HEK293 (cell line): ENCODE measurements around the gene PGAP6.
A peak's percentile ranks its signal among the peaks of the same experiment; 100 is the strongest.

Experiments used
- CTCF ChIA-PET: fragments of 350-600 bp; formaldehyde crosslinking; extraction: SDS; loops from one replicate; lab custom pipeline; 2021; ENCODE audit warnings: antibody characterized with exemption; lab: Yijun Ruan, JAX
- POLR2A ChIA-PET: fragments of 300-600 bp; formaldehyde crosslinking; extraction: SDS; loops from one replicate; lab custom pipeline; 2020; ENCODE audit warnings: antibody characterized with exemption, inconsistent platforms; lab: Yijun Ruan, JAX
- H3K27ac ChIP-seq: fragments of 200-500 bp; sonication (Bioruptor generic); 2 replicates; pipeline ENCODE4 v1.5.1; 2014; ENCODE audit warnings: low read depth, low read length, control low read depth, inconsistent platforms; ENCODE audit errors: extremely low read depth
- H3K36me3 ChIP-seq, 2 experiments: fragments of 200-500 bp in 1 of 2; sonication (Bioruptor generic) in 1 of 2; 1 replicate in 1 of 2; 2 replicates in 1 of 2; pipeline ENCODE4 v1.5.1; 2014 to 2017; ENCODE audit warnings: inconsistent platforms in 2 of 2, low read length in 2 of 2; ENCODE audit not compliant: control insufficient read depth in 2 of 2, insufficient read depth in 1 of 2
- H3K4me1 ChIP-seq: fragments of 200-500 bp; sonication (Bioruptor generic); 2 replicates; pipeline ENCODE4 v1.5.1; 2014; ENCODE audit warnings: mild to moderate bottlenecking, low read length, inconsistent platforms; ENCODE audit not compliant: control insufficient read depth, insufficient read depth
- H3K4me3 ChIP-seq: 2 replicates; pipeline ENCODE4 v1.5.1; 2011; ENCODE audit warnings: low read depth, mild to moderate bottlenecking, control low read depth, low read length, moderate library complexity
- H3K9me3 ChIP-seq: fragments of 200-500 bp; sonication (Bioruptor generic); 2 replicates; pipeline ENCODE4 v1.5.1; 2014; ENCODE audit warnings: low read depth, low read length, inconsistent platforms; ENCODE audit not compliant: control insufficient read depth, insufficient read depth
- GLI2 ChIP-seq: fragments of 450-650 bp; formaldehyde crosslinking; IDR thresholded peaks from 2 replicates; pipeline ENCODE4; 2017; ENCODE audit warnings: missing biosample characterization, missing genetic modification characterization, low read depth, borderline replicate concordance
- GLIS1 ChIP-seq: fragments of 450-650 bp; formaldehyde crosslinking; IDR thresholded peaks from 2 replicates; pipeline ENCODE4 v1.5.1; 2016; ENCODE audit warnings: missing biosample characterization, missing genetic modification characterization
- GLIS2 ChIP-seq: fragments of 450-650 bp; formaldehyde crosslinking; IDR thresholded peaks from 2 replicates; pipeline ENCODE4 v1.5.1; 2016; ENCODE audit warnings: missing biosample characterization, missing genetic modification characterization
- KLF9 ChIP-seq: fragments of 450-650 bp; formaldehyde crosslinking; IDR thresholded peaks from 2 replicates; pipeline ENCODE4 v1.5.1; 2016; ENCODE audit warnings: missing biosample characterization, missing genetic modification characterization, low read depth
- SP2 ChIP-seq: fragments of 450-650 bp; formaldehyde crosslinking; IDR thresholded peaks from 2 replicates; pipeline ENCODE4 v1.5.1; 2016; ENCODE audit warnings: missing biosample characterization, missing genetic modification characterization
- YY1 ChIP-seq: fragments of 450-650 bp; formaldehyde crosslinking; IDR thresholded peaks from 2 replicates; pipeline ENCODE4 v1.5.1; 2018; ENCODE audit warnings: missing biosample characterization, missing genetic modification characterization
- YY2 ChIP-seq: fragments of 450-650 bp; formaldehyde crosslinking; IDR thresholded peaks from 2 replicates; pipeline ENCODE4 v1.5.1; 2016; ENCODE audit warnings: missing biosample characterization, missing genetic modification characterization
- ZBTB7A ChIP-seq: fragments of 450-650 bp; formaldehyde crosslinking; IDR thresholded peaks from 2 replicates; pipeline ENCODE4 v1.5.1; 2016; ENCODE audit warnings: low read depth, missing biosample characterization, missing genetic modification characterization
- ZFP41 ChIP-seq: fragments of 450-650 bp; formaldehyde crosslinking; IDR thresholded peaks from 2 replicates; pipeline ENCODE4 v1.5.1; 2016; ENCODE audit warnings: missing biosample characterization, missing genetic modification characterization, borderline replicate concordance
- ZNF16 ChIP-seq: fragments of 450-650 bp; formaldehyde crosslinking; IDR thresholded peaks from 2 replicates; pipeline ENCODE4 v1.5.1; 2016; ENCODE audit warnings: low read depth, missing biosample characterization, missing genetic modification characterization
- ZNF335 ChIP-seq: fragments of 450-650 bp; formaldehyde crosslinking; conservative IDR thresholded peaks from 2 replicates; pipeline ENCODE4 v1.5.1; 2016; ENCODE audit warnings: missing biosample characterization, missing genetic modification characterization
- ZNF596 ChIP-seq: fragments of 450-650 bp; IDR thresholded peaks from 2 replicates; pipeline ENCODE4 v1.5.0; 2018; ENCODE audit warnings: missing biosample characterization, mild to moderate bottlenecking, missing genetic modification characterization, moderate library complexity
- TF ChIP-seq, protein P1 (sequence below): fragments of 450-650 bp; formaldehyde crosslinking; optimal IDR thresholded peaks from 2 replicates; pipeline ENCODE3; 2016; ENCODE audit warnings: missing biosample characterization, mild to moderate bottlenecking, missing genetic modification characterization
- TF ChIP-seq, protein P2 (sequence below): fragments of 450-650 bp; formaldehyde crosslinking; IDR thresholded peaks from 2 replicates; pipeline ENCODE4 v1.5.1; 2016; ENCODE audit warnings: missing biosample characterization, missing genetic modification characterization, low read depth
- TF ChIP-seq, protein P3 (sequence below): fragments of 450-650 bp; formaldehyde crosslinking; conservative IDR thresholded peaks from 2 replicates; pipeline ENCODE4 v1.5.1; 2016; ENCODE audit warnings: low read depth, missing biosample characterization, missing genetic modification characterization
- TF ChIP-seq, protein P4 (sequence below): fragments of 450-650 bp; formaldehyde crosslinking; IDR thresholded peaks from 2 replicates; pipeline ENCODE4 v1.5.1; 2016; ENCODE audit warnings: missing biosample characterization, missing genetic modification characterization
- TF ChIP-seq, protein P5 (sequence below): fragments of 450-650 bp; formaldehyde crosslinking; IDR thresholded peaks from 2 replicates; pipeline ENCODE4 v1.5.1; 2017; ENCODE audit warnings: missing biosample characterization, mild to moderate bottlenecking, missing genetic modification characterization, moderate library complexity
- TF ChIP-seq, protein P6 (sequence below): fragments of 450-650 bp; formaldehyde crosslinking; IDR thresholded peaks from 2 replicates; pipeline ENCODE4 v1.5.1; 2016; ENCODE audit warnings: missing biosample characterization, missing genetic modification characterization
- TF ChIP-seq, protein P7 (sequence below): fragments of 450-650 bp; formaldehyde crosslinking; IDR thresholded peaks from 2 replicates; pipeline ENCODE4 v1.5.1; 2016; ENCODE audit warnings: missing biosample characterization, missing genetic modification characterization
- TF ChIP-seq, protein P8 (sequence below): fragments of 450-650 bp; formaldehyde crosslinking; IDR thresholded peaks from 2 replicates; pipeline ENCODE4 v1.5.1; 2016; ENCODE audit warnings: missing biosample characterization, missing genetic modification characterization

The PGAP6 gene

DNA sequence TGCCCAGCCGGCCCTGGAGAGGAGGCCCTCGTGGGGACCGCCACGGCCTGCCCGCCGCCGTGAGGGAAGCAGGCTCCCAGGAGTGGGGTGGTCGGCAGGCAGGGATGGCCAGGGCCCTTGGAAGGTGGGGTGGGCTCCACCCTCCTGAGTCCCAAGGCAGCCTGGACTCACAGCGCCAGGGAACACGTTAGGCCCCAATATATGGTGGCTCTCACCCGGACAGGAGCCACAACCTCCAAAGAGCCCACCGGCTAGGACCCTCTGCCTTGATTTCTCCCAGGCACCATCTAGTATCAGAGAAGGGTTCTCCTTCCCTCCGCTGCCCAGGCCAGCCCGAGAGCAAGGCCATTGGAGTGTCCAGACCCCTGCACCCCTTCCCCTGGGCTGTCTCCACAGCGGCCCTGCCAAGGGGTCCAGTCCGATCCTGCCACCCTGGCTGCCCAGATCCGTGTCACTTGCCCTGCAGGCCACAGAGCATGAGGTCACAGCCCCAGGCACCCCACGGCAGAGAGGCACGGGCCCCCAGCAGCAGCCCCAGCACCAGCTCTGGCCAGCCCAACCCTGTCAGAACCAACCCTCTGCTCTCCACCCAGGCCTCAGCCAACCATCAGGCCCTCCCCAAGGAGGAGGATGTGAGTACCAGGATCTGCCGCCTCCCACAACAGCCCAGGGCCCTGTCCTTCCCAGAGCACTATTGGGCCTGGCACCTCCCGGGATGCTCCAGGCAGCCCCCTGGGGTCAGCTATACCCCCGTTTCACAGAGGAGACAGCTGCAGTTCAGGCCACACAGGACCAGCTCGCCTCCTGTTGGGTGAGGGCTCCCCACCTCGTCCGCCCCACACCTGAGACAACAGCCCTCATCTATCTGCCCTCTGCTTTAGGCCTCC, 28.1 kb downstream of the PGAP6 start:
- Histone ChIP-seq H3K4me1 (peaks cover 2% of the 10 kb centered on the region; the same call in 1 of the 2 replicates), H3K9me3 (no peaks in the 10 kb centered on the region), H3K36me3 (peaks cover 0 to 12% of the 10 kb centered on the region in 2 experiments; a peak in 2 of 3 replicates), H3K4me3 (peak overlapping the region; percentile 23), H3K27ac (no peak overlapping the region; the same call in 1 of the 2 replicates)
- ChIA-PET POLR2A (interaction anchor here (0.5 to 1.8 kb wide), 20 partner anchors 9 to 367 kb away, joined by 3 to 31 read pairs (median 4); partner anchors contain the start of genes ANTKMT, LUC7L, MRPL28 and POLR3K), CTCF (interaction anchor here (1.4 kb wide), 1 partner anchor 119 kb away, joined by 4 read pairs; the partner anchor contains the start of gene FAM234A)
- TF ChIP-seq GLI2 (no peak), ZNF596 (tag by site-specific recombination) (no peak), ZNF16 (no peak), ZBTB7A (0 out of 2 replicates have a peak, but pooled peaks have one; percentile 3), GLIS1 (peak; percentile 63), YY1 (0 out of 2 replicates have a peak, but pooled peaks have one; percentile 3), KLF9 (tag by site-specific recombination) (no peak), ZFP41 (tag by site-specific recombination) (no peak), ZNF335 (peak; percentile 30; the same call in 1 of the 2 replicates), SP2 (tag by site-specific recombination) (peak; percentile 22; the same call in 1 of the 2 replicates), GLIS2 (tag by site-specific recombination) (0 out of 2 replicates have a peak, but pooled peaks have one; percentile 34), YY2 (tag by site-specific recombination) (no peak)
- TF ChIP-seq, protein P1, sequence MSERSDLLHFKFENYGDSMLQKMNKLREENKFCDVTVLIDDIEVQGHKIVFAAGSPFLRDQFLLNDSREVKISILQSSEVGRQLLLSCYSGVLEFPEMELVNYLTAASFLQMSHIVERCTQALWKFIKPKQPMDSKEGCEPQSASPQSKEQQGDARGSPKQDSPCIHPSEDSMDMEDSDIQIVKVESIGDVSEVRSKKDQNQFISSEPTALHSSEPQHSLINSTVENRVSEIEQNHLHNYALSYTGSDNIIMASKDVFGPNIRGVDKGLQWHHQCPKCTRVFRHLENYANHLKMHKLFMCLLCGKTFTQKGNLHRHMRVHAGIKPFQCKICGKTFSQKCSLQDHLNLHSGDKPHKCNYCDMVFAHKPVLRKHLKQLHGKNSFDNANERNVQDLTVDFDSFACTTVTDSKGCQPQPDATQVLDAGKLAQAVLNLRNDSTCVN (tag by site-specific recombination) = peak; percentile 30
- TF ChIP-seq, protein P2, sequence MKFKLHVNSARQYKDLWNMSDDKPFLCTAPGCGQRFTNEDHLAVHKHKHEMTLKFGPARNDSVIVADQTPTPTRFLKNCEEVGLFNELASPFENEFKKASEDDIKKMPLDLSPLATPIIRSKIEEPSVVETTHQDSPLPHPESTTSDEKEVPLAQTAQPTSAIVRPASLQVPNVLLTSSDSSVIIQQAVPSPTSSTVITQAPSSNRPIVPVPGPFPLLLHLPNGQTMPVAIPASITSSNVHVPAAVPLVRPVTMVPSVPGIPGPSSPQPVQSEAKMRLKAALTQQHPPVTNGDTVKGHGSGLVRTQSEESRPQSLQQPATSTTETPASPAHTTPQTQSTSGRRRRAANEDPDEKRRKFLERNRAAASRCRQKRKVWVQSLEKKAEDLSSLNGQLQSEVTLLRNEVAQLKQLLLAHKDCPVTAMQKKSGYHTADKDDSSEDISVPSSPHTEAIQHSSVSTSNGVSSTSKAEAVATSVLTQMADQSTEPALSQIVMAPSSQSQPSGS (tag by site-specific recombination) = no peak
- TF ChIP-seq, protein P3, sequence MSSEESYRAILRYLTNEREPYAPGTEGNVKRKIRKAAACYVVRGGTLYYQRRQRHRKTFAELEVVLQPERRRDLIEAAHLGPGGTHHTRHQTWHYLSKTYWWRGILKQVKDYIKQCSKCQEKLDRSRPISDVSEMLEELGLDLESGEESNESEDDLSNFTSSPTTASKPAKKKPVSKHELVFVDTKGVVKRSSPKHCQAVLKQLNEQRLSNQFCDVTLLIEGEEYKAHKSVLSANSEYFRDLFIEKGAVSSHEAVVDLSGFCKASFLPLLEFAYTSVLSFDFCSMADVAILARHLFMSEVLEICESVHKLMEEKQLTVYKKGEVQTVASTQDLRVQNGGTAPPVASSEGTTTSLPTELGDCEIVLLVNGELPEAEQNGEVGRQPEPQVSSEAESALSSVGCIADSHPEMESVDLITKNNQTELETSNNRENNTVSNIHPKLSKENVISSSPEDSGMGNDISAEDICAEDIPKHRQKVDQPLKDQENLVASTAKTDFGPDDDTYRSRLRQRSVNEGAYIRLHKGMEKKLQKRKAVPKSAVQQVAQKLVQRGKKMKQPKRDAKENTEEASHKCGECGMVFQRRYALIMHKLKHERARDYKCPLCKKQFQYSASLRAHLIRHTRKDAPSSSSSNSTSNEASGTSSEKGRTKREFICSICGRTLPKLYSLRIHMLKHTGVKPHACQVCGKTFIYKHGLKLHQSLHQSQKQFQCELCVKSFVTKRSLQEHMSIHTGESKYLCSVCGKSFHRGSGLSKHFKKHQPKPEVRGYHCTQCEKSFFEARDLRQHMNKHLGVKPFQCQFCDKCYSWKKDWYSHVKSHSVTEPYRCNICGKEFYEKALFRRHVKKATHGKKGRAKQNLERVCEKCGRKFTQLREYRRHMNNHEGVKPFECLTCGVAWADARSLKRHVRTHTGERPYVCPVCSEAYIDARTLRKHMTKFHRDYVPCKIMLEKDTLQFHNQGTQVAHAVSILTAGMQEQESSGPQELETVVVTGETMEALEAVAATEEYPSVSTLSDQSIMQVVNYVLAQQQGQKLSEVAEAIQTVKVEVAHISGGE = no peak
- TF ChIP-seq, protein P4, sequence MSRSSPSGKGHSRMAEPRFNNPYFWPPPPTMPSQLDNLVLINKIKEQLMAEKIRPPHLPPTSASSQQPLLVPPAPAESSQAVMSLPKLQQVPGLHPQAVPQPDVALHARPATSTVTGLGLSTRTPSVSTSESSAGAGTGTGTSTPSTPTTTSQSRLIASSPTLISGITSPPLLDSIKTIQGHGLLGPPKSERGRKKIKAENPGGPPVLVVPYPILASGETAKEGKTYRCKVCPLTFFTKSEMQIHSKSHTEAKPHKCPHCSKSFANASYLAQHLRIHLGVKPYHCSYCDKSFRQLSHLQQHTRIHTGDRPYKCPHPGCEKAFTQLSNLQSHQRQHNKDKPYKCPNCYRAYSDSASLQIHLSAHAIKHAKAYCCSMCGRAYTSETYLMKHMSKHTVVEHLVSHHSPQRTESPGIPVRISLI = no peak
- TF ChIP-seq, protein P5, sequence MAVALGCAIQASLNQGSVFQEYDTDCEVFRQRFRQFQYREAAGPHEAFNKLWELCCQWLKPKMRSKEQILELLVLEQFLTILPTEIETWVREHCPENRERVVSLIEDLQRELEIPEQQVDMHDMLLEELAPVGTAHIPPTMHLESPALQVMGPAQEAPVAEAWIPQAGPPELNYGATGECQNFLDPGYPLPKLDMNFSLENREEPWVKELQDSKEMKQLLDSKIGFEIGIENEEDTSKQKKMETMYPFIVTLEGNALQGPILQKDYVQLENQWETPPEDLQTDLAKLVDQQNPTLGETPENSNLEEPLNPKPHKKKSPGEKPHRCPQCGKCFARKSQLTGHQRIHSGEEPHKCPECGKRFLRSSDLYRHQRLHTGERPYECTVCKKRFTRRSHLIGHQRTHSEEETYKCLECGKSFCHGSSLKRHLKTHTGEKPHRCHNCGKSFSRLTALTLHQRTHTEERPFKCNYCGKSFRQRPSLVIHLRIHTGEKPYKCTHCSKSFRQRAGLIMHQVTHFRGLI (tag by site-specific recombination) = peak; percentile 66
- TF ChIP-seq, protein P6, sequence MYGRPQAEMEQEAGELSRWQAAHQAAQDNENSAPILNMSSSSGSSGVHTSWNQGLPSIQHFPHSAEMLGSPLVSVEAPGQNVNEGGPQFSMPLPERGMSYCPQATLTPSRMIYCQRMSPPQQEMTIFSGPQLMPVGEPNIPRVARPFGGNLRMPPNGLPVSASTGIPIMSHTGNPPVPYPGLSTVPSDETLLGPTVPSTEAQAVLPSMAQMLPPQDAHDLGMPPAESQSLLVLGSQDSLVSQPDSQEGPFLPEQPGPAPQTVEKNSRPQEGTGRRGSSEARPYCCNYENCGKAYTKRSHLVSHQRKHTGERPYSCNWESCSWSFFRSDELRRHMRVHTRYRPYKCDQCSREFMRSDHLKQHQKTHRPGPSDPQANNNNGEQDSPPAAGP = 0 out of 2 replicates have a peak, but pooled peaks have one; percentile 8
- TF ChIP-seq, protein P7, sequence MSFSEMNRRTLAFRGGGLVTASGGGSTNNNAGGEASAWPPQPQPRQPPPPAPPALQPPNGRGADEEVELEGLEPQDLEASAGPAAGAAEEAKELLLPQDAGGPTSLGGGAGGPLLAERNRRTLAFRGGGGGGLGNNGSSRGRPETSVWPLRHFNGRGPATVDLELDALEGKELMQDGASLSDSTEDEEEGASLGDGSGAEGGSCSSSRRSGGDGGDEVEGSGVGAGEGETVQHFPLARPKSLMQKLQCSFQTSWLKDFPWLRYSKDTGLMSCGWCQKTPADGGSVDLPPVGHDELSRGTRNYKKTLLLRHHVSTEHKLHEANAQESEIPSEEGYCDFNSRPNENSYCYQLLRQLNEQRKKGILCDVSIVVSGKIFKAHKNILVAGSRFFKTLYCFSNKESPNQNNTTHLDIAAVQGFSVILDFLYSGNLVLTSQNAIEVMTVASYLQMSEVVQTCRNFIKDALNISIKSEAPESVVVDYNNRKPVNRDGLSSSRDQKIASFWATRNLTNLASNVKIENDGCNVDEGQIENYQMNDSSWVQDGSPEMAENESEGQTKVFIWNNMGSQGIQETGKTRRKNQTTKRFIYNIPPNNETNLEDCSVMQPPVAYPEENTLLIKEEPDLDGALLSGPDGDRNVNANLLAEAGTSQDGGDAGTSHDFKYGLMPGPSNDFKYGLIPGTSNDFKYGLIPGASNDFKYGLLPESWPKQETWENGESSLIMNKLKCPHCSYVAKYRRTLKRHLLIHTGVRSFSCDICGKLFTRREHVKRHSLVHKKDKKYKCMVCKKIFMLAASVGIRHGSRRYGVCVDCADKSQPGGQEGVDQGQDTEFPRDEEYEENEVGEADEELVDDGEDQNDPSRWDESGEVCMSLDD (tag by site-specific recombination) = peak; percentile 7; the same call in 1 of the 2 replicates
- TF ChIP-seq, protein P8, sequence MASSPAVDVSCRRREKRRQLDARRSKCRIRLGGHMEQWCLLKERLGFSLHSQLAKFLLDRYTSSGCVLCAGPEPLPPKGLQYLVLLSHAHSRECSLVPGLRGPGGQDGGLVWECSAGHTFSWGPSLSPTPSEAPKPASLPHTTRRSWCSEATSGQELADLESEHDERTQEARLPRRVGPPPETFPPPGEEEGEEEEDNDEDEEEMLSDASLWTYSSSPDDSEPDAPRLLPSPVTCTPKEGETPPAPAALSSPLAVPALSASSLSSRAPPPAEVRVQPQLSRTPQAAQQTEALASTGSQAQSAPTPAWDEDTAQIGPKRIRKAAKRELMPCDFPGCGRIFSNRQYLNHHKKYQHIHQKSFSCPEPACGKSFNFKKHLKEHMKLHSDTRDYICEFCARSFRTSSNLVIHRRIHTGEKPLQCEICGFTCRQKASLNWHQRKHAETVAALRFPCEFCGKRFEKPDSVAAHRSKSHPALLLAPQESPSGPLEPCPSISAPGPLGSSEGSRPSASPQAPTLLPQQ (tag by site-specific recombination) = 0 out of 2 replicates have a peak, but pooled peaks have one; percentile 23
